PC-3 (cell line): ENCODE data around the gene CBARP. TPM values are rescaled to one million over a fixed set of nuclear protein-coding genes. Genes with fewer than 3 reads are reported as not detected.

Source experiments
- ATAC-seq: fragments of 200-7000 bp; cut with Tn5 transposase; 2 replicates; pipeline ENCODE4 v1.9.1; 2020; ENCODE audit warnings: mild to moderate bottlenecking, moderate library complexity
- BruUV-seq: library from RNA; stranded (reverse); fragments of 400-500 nt; replicated peaks from 2 replicates; lab custom pipeline; 2021; lab: Mats Ljungman, UMichigan
- CTCF ChIA-PET: fragments of 300-600 bp; sonication (Branson Sonifier 250); formaldehyde crosslinking; loops from one replicate; lab custom pipeline; 2022; ENCODE audit warnings: antibody characterized with exemption; lab: Charles Lee
- POLR2A ChIA-PET: fragments of 300-600 bp; sonication (Branson Sonifier 250); formaldehyde crosslinking; loops from one replicate; lab custom pipeline; 2022; ENCODE audit warnings: antibody characterized with exemption; ENCODE audit not compliant: unreplicated experiment; lab: Charles Lee
- DNase-seq: peaks from one replicate; pipeline ENCODE4 v3.0.0-alpha.2; 2015
- H2AFZ ChIP-seq: fragments of 300-600 bp; sonication (generic); 2 replicates; pipeline ENCODE4 v1.6.0; 2016; ENCODE audit warnings: antibody characterized with exemption, low read length
- H3F3A ChIP-seq: fragments of 300-600 bp; sonication (generic); one replicate; pipeline ENCODE4 v1.6.0; 2017; ENCODE audit warnings: antibody characterized with exemption, low read length, control low read depth, mild to moderate bottlenecking; ENCODE audit not compliant: unreplicated experiment
- H3K27ac ChIP-seq: fragments of 300-600 bp; sonication (generic); 2 replicates; pipeline ENCODE4 v1.5.1; 2016; ENCODE audit warnings: mild to moderate bottlenecking, low read length
- H3K27me3 ChIP-seq: fragments of 300-600 bp; sonication (generic); 2 replicates; pipeline ENCODE4 v1.6.1; 2016; ENCODE audit warnings: low read length, mixed read lengths
- H3K36me3 ChIP-seq: fragments of 300-600 bp; sonication (generic); 2 replicates; pipeline ENCODE4 v1.6.1; 2016; ENCODE audit warnings: low read depth, mixed run types, low read length, mixed read lengths
- H3K4me1 ChIP-seq: fragments of 300-600 bp; sonication (generic); 2 replicates; pipeline ENCODE4 v1.5.1; 2016; ENCODE audit warnings: low read length; ENCODE audit not compliant: insufficient read depth
- H3K4me2 ChIP-seq: fragments of 300-600 bp; sonication (generic); 2 replicates; pipeline ENCODE4 v1.6.0; 2016; ENCODE audit warnings: low read length
- H3K4me3 ChIP-seq: fragments of 300-600 bp; sonication (generic); 2 replicates; pipeline ENCODE4 v1.5.1; 2016; ENCODE audit warnings: mild to moderate bottlenecking, low read length, mixed read lengths
- H3K79me2 ChIP-seq: fragments of 300-600 bp; sonication (generic); 2 replicates; pipeline ENCODE4 v1.6.1; 2017; ENCODE audit warnings: low read length, mixed read lengths
- H3K9ac ChIP-seq: fragments of 300-600 bp; sonication (generic); 2 replicates; pipeline ENCODE4 v1.6.0; 2016; ENCODE audit warnings: mild to moderate bottlenecking, low read length
- H3K9me2 ChIP-seq: fragments of 300-600 bp; sonication (generic); replicated peaks from 2 replicates; pipeline ENCODE4 v1.6.1; 2016; ENCODE audit warnings: mixed run types, low read length, mixed read lengths
- H3K9me3 ChIP-seq: fragments of 300-600 bp; sonication (generic); 2 replicates; pipeline ENCODE4 v1.6.1; 2016; ENCODE audit warnings: low read length, mixed read lengths
- H4K20me1 ChIP-seq: fragments of 300-600 bp; sonication (generic); 2 replicates; pipeline ENCODE4 v1.6.1; 2016; ENCODE audit warnings: low read length, mixed read lengths
- CTCF ChIP-seq: fragments of 300-600 bp; sonication (generic); conservative IDR thresholded peaks from 2 replicates; pipeline ENCODE4 v1.5.1; 2017; ENCODE audit warnings: antibody characterized with exemption, low read depth, mild to moderate bottlenecking, low read length
- EZH2 ChIP-seq: fragments of 300-600 bp; sonication (generic); IDR thresholded peaks from one replicate; pipeline ENCODE4 v1.6.1; 2017; ENCODE audit warnings: antibody characterized with exemption, mild to moderate bottlenecking, low read length; ENCODE audit not compliant: unreplicated experiment
- EZH2phosphoT487 ChIP-seq: fragments of 300-600 bp; sonication (generic); IDR thresholded peaks from 2 replicates; pipeline ENCODE4 v1.6.1; 2018; ENCODE audit warnings: mild to moderate bottlenecking, antibody characterized with exemption, low read length, borderline replicate concordance
- intact Hi-C: fragments of 100-400 bp; cut with micrococcal nuclease; formaldehyde crosslinking; loops from 2 replicates; pipeline ENCODE4 v1.9.0; 2023
- total RNA-seq: library from RNA; depleted of rRNA; stranded (reverse); fragments of >200 nt; gene quantifications from 2 replicates; pipeline ENCODE4 v1.2.3, GENCODE V29; 2014

CBARP gene
- total RNA-seq, 1 experiment from 2014 or later, result 3.3 TPM

- H3K9me3 ChIP-seq, result no peaks in the 10 kb centered on the region
- ChIA-PET POLR2A (no interaction called here), CTCF (no interaction called here)
- DNase-seq, result peak; percentile 27
- no peaks in the 10 kb centered on the region for H3K36me3 ChIP-seq
- peaks cover 8% of the 10 kb centered on the region for H3K4me1 ChIP-seq
- intact Hi-C loops, result no loop called here
- BruUV-seq, result no TSS peak
- no peak overlapping the region for H3K9ac ChIP-seq
- peak; percentile 39; the same call in 1 of the 2 replicates for ATAC-seq
- no peak overlapping the region for H3K4me2 ChIP-seq
- H4K20me1 ChIP-seq, result 0 out of 2 replicates have a peak, but pooled peaks cover 2% of the 10 kb centered on the region
- H3K27ac ChIP-seq, result no peak overlapping the region
- H3K79me2 ChIP-seq, result peaks cover 29% of the 10 kb centered on the region
- TF ChIP-seq EZH2 (no peak), EZH2phosphoT487 (no peak), CTCF (peak; percentile 59)
- H3F3A ChIP-seq, result no peaks in the 10 kb centered on the region
- no peaks in the 10 kb centered on the region for H3K27me3 ChIP-seq
- no peak overlapping the region for H3K4me3 ChIP-seq
- no peaks in the 10 kb centered on the region for H3K9me2 ChIP-seq
- no peak overlapping the region for H2AFZ ChIP-seq
These were observed 16.6 kb downstream of the CBARP start for GRCh38 chr19:1220976-1221903.

DNA sequence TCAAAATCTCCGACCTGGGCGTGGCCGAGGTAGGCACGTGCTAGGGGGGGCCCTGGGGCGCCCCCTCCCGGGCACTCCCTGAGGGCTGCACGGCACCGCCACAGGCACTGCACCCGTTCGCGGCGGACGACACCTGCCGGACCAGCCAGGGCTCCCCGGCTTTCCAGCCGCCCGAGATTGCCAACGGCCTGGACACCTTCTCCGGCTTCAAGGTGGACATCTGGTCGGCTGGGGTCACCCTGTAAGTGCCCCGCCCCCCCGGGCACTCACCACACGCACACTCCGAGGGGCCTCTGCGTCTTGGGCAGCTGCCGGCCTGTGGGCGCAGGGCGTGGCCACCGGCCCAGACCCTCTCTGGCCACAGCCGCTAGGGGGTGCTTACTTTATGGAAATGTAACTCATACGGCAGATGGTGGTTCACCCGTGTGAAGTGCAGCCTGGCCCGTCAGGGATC lies 17.3 kb downstream of the CBARP start:
- no peak for DNase-seq
- H3K9me2 ChIP-seq, result no peaks in the 10 kb centered on the region
- ChIA-PET POLR2A (no interaction called here), CTCF (no interaction called here)
- H3K27ac ChIP-seq, result no peak overlapping the region
- no peaks in the 10 kb centered on the region for H3K36me3 ChIP-seq
- no peak overlapping the region for H3K4me3 ChIP-seq
- peaks cover 14% of the 10 kb centered on the region for H3K4me1 ChIP-seq
- H3K27me3 ChIP-seq, result no peaks in the 10 kb centered on the region
- no peak overlapping the region for H3K4me2 ChIP-seq
- TF ChIP-seq EZH2phosphoT487, result no peak
- TF ChIP-seq CTCF, result no peak
- TF ChIP-seq EZH2, result no peak
- H4K20me1 ChIP-seq, result 0 out of 2 replicates have a peak, but pooled peaks cover 2% of the 10 kb centered on the region
- H3F3A ChIP-seq, result no peaks in the 10 kb centered on the region
- peaks cover 29% of the 10 kb centered on the region for H3K79me2 ChIP-seq
- H3K9me3 ChIP-seq, result no peaks in the 10 kb centered on the region
- BruUV-seq, result no TSS peak
- no peak overlapping the region for H2AFZ ChIP-seq
- ATAC-seq, result no peak
- intact Hi-C loops, result no loop called here
- H3K9ac ChIP-seq, result no peak overlapping the region
